Measurements from ENCODE around the gene MSANTD2.

- TF ChIP-seq, protein P1, sequence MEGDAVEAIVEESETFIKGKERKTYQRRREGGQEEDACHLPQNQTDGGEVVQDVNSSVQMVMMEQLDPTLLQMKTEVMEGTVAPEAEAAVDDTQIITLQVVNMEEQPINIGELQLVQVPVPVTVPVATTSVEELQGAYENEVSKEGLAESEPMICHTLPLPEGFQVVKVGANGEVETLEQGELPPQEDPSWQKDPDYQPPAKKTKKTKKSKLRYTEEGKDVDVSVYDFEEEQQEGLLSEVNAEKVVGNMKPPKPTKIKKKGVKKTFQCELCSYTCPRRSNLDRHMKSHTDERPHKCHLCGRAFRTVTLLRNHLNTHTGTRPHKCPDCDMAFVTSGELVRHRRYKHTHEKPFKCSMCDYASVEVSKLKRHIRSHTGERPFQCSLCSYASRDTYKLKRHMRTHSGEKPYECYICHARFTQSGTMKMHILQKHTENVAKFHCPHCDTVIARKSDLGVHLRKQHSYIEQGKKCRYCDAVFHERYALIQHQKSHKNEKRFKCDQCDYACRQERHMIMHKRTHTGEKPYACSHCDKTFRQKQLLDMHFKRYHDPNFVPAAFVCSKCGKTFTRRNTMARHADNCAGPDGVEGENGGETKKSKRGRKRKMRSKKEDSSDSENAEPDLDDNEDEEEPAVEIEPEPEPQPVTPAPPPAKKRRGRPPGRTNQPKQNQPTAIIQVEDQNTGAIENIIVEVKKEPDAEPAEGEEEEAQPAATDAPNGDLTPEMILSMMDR (IDR thresholded peaks at IDR 0.05; ENCODE audit: low read depth, low read length): no peak
- no peak for TF ChIP-seq EZH2phosphoT487 (IDR thresholded peaks at IDR 0.05; ENCODE audit: low read depth)
Observed at GRCh38 chr11:124843616-124843910, 43.4 kb upstream of the MSANTD2 start.
